ENCODE data around the gene CFAP126.
"Not testable (repeated sequence)": the region's sequence is repeated elsewhere in the genome, so short reads cannot be mapped to it uniquely, and the experiment has no call there.

Gene CFAP126, protein sequence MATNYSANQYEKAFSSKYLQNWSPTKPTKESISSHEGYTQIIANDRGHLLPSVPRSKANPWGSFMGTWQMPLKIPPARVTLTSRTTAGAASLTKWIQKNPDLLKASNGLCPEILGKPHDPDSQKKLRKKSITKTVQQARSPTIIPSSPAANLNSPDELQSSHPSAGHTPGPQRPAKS

DNA sequence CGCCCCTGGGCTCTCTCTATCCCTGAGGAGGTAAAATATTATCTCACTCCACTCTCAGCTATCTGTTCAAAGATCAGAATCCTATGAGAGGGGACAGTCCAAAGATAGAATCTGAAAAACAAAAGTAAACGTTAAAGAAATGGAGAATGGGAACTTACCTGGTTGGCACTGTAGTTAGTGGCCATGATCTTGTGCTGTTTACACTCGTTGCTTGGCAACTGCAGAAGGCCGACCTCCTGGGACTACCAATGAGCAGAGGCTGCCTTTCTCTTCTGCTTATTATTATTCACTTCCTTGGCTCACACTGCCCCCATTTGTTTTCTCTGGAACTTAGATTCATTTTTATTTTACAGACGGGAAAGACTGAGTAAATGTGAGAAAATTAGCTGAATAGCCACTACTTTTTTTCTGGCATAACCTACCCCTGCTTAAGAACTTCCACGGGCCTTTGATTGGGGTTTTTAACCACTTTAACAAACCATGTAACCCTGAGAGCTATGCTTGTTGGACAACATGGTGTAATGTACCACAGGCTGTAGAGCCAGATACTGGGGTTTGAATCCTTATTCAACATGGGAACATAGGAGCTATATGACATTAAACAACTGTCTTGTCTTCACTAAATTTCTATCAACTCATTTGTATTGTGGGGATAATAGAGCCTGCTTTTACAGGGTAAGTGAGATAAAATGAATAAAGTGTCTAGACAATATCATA is at the start of gene CFAP126:
Gene CFAP126 (minus strand): TSS at position 193 of the 717 bp plus-strand sequence. CDS start 8 bp downstream, at position 185.
- peak; percentile 76 for DNase-seq (ENCODE audit: low spot score)

DNA sequence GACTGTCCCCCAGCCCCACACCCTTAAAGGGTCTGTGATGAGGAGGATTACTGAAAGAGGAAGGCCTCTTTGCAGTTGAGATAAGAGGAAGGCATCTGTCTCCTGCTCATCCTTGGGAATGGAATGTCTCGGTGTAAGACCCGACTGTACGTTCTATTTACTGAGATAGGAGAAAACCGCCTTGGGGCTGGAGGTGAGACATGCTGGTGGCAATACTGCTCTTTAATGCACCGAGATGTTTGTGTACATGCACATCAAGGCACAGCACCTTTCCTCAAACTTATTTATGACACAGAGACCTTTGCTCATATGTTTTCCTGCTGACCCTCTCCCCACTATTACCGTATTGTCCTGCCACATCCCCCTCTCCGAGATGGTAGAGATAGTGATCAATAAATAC is 45.4 kb upstream of the CFAP126 start:
- DNase-seq (ENCODE audit: low spot score), result not testable (repeated sequence)

DNA sequence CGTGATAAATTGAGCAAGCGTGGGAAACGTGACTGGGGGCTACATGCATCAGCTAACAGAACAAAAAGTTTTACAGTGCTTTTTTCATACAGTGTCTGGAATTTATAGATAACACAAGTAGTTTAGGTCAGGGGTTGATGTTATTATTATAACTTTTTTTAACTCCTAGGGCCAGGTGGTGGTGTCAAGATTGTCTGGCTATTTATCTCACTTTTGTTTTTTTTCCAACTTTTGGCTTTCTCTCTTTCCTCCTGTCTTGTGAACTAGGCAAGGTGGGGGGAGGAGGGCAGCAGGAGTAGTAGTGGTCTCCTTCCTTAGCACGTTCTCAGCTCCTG is 42.9 kb upstream of the CFAP126 start:
- not testable (repeated sequence) for DNase-seq (ENCODE audit: low spot score)

DNA sequence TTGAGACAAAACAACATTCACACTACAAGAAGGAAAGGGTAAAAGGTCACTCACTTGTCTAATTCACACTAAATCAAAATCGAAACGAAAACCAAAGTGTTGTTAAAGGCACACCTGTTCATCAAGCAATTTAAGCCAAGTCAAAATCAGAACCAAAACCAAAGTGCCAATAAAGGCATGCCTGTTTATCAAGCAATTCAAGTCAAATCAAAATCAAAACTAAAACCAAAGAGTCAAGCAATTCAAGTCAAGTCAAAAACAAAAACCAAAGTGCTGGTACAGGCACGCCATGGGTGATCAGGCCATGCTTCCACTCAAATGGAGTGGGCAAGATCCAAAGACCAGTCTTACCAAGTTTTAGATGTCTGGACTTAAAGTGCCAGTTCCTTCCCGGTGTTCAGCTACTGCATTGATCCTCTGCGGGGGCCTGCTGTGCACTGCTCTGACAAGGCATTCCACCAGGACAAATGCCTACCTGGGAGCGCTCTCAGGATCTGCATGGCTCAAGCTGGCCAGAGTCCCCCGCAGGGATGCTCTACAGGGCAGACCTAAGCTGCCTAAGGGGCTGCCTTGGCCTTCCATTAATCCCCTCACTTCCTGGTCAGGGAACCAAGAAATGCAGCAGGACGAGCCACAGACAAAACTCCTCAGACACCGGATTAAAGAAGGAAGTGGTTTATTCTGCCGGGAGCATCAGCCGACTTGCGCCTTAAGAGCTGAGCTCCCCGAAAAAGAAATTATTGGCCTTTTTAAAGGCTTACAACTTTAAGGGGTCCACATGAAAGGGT is 42.4 kb upstream of the CFAP126 start:
- peak; percentile 42 for DNase-seq (ENCODE audit: low spot score)

DNA sequence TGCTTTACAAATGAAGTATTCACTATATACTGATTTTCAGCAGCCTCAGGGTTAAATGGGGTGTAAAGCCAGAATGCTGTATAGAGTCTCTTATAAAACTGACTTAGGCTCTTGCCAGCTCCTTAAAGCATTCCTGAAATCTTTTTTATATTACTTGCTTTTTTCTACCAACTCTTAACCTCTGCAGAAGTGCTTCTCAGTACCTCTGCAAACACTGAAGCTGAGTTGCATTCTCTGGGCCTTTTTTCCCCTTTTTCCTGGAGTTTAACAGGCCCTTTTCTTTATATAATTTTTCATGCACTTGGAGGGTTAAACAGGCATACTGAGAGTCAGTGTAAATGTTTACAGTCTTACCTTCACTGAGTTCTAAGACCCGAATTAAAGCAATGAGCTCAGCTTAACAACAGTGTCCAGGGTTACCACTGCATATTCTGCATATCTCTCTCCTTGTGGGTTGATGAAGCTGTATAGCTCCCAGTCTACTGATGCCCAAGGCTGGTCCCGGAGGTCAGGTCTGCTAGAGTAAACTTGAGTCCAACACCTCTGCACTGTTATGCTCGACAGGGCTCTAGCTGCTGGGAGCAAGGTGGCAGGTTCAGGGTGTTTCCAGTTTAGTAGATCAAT is 40.9 kb upstream of the CFAP126 start:
- DNase-seq (ENCODE audit: low spot score), result no peak

DNA sequence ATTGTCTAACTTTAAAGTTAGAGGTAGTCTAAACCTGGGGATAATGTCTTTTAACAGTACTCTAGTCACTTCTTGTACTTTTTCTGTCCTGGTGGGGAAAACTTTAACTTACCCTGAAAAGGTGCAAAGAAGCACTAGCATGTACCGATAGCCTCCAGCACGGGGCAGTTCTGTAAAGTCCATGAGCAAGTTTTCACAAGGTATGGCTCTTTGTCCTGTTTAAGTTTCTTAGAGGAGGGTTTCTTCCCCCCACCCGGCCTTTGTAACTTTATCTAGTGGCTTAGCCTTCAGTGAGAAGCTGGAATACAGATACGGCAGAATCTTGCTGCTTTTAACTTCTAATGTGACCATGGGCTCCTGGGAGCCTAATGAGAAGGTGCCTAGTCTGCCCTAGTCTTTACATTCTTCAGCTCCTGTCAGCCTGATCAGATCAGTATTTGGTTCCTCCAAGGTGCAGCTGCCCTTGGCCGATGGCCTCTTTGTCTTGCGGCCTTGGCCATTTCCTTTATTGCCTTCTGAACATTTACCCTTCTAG is 39.8 kb upstream of the CFAP126 start:
- no peak for DNase-seq (ENCODE audit: low spot score)

DNA sequence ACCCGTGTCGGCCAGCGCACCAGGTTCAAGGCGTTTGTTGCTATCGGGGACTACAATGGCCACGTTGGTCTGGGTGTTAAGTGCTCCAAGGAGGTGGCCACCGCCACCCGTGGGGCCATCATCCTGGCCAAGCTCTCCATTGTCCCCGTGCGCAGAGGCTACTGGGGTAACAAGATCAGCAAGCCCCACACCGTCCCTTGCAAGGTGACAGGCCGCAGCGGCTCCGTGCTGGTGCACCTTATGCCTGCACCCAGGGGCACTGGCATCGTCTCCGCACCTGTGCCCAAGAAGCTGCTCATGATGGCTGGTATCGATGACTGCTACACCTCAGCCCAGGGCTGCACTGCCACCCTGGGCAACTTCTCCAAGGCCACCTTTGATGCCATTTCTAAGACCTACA is 38.9 kb upstream of the CFAP126 start:
- DNase-seq (ENCODE audit: low spot score), result not testable (repeated sequence)

DNA sequence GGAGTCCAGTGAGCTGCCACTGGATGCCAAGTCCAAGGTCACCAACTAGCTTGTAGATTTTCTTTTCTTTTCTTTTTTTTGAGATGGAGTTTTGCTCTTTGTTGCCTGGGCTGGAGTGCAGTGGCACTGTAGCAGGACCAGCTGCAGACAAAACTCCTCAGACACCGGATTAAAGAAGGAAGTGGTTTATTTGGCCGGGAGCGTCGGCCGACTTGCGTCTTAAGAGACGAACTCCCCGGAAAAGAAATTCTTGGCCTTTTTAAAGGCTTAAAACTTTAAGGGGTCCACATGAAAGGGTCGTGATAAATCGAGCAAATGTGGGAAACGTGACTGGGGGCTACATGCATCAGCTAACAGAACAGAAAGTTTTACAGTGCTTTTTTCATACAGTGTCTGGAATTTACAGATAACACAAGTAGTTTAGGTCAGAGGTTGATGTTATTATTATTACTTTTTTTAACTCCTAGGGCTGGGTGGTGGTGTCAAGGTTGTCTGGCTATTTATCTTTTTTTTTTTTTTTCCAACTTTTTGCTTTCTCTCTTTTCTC is 36.4 kb upstream of the CFAP126 start:
- DNase-seq (ENCODE audit: low spot score), result no peak

DNA sequence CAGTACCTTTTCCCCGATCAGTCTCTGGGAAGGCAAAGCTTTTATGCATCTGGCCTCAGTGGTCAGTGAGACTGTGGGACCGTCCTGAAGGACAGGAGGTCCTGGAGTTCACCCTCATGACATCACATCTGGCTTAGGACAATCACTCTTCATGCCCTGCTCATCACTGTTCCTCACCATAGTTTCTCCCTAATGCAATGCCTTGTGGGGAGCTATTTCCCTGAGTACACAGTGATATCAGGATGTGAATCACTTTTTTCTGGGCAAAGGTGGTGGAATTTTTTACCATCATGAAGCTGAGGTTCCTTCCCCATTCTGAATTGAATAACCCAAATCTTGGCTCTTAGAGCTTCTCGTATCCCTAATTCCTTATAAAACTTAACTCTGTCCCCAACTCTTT is 34.8 kb upstream of the CFAP126 start:
- no peak for DNase-seq (ENCODE audit: low spot score)

DNA sequence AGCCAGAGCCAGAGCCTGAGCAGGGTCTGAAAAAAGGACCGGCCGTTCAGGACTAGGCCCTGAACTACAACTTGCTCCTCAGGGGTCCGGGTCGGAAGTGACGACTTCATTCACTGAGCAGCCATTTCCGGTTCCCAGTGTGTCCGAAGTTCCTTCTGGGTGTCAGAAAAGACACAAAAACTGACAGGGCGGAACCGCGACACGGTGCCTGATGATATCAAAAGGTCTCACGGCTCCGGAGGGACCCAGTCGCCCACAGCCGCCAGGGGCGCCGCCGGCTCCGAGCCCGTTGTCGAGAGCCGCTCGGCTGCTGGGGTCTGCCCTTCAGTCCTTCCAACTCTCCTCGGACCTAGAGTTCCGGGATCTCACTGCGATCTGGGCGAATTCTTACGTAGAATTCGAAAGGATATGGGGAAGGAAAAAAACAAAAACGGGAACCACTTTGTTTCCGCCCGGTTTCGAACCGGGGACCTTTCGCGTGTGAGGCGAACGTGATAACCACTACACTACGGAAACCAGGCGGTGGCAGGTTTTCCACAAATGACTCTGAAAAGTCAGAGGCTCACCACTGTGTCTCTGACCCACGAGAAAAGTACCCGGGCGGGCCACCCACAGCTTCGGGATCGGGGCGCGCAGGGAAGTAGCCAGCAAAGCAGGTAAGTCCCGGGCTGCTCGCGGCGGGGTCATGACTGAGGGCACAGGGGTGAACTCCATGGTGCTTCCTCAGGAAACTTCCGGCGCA is 31.8 kb upstream of the CFAP126 start:
- DNase-seq (ENCODE audit: low spot score), result peak; percentile 96

DNA sequence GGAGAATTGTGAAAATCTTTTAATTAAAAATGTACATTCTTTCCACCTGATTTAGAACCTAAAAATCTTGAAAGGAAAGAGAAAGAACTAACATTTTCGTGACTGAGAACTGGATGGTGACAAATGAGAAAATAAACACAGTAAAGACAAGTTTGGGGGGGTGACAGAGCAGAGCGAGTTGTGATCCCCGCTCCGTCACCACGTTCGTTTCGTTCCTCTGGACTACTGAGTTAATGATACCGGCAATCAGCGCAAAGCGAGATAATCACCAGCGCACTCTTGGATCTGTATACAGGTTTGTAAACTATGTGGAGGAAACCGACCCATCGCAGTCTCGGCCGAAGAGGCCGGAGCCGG is 31.2 kb upstream of the CFAP126 start:
- no peak for DNase-seq (ENCODE audit: low spot score)

DNA sequence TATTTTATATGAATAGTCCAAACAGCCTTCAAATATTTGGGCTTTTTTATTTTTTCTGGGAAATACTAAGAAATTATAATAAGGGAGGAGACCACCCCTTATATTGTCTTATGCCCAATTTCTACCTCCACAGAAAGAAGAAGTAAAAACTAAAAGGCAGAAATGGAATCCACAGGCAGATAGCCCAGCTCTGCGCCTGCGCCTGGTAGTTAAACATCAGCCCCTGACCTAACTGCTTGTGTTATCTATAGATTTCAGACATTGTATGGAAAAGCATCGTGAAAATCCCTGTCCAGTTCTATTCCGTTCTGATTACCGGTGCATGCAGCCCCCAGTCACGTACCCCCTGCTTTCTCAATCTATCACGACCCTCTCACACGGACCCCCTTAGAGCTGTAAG is 29.4 kb upstream of the CFAP126 start:
- not testable (repeated sequence) for DNase-seq (ENCODE audit: low spot score)

DNA sequence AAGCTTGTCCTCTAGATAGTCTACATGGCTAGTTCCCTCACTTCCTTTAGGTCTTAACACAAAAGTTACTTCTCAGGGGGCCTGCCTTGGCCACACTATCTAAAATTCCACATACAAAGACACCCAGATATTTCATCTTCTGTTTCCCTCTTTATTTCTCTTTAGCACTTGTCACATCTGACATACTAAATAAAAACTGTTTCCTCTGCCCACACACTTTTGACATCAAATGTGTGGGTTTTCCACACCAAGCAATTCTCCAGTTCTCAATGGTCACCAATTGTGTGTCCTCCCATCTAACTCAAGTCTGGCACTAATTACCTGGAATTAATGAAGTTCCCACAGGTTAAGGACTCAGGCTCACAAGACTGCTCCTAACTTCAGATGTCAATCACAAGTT is 25.5 kb upstream of the CFAP126 start:
- DNase-seq (ENCODE audit: low spot score), result no peak

DNA sequence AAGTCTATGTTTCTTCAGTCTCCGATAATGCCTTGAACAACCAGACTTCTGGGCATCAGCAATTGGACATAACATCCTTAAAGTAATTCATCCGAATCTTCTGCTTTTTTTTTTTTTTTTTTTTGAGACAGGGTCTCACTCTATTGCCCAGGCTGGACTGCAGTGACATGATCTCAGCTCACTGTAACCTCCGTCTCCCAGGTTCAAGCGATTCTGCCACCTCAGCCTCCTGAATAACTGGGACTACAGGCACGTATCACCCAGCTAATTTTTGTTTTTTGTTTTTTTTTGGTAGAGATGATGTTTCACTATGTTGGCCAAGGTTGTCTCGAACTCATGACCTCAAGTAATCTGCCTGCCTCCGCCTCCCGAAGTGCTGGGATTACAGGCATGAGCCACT is 23.9 kb upstream of the CFAP126 start:
- DNase-seq (ENCODE audit: low spot score), result no peak

DNA sequence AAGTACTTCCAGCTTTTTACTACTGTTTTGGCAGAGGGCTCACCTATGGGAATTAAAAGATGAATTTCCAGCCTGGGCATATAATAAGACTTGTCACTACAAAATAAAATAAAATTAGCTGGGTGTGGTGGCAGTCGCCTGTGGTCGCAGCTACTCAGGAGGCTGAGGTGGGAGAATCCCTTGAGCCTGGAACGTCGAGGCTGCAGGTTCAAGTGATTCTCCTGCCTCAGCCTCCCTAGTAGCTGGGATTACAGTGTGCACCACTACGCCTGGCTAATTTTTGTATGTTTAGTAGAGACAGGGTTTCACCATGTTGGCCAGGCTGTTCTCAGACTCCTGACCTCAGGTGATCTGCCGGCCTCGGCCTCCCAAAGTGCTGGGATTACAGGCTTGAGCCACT is 23.5 kb upstream of the CFAP126 start:
- not testable (repeated sequence) for DNase-seq (ENCODE audit: low spot score)

DNA sequence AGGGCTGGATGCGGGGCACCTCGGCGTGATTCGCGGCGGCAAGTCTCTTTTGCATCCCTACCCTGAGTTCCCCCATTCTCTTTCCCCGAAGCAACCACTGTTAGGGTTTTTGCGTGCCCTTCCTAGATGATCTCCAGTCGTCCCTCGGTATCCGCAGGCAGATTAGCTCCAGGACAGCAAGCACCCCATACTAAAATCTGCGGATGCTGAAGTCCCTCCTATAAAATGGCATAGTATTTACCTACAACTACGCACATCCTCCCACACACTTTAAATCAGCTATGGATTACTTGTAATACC is 22.8 kb upstream of the CFAP126 start:
- DNase-seq (ENCODE audit: low spot score), result no peak

DNA sequence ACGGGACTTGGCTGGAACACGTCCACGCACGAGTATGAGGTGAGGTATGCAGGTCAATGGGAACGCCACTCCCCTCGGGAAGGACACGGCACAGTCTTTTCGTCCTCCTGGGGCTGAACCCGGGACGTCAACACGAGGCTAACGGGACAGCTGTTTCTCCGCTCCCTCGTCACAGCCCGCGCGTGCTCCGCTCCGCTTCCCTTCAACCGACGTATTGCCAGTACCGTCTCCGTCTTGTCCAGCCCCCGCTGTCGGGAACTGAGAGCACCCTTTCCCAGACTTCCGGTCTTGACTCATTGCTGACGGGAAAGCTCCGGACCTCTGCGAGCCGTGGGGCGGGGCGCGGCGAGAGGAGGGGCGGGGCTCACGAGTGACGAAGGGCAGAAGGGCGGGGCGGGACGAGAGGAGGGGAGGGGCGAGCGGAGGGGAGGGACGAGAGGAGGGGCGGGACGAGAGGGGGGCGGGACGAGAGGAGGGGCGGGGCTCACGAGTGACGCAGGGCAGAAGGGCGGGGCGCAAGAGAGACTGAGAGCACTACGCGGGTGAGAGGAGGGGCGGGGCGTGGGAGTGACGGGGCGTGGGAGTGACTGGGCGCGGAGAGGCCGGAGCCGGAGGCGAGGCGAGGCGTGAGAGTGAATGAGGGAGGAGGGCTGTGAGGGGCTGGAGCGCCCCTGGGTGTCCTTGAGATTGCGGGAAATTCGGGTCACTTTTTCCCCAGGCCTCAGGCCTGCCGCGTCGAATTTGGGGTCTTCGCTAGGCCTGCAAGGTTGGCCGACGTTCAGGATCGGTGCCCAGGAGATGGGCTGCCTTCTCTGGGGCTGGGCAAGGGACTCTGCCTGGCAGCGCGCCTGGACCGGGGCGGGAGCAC is 22.2 kb upstream of the CFAP126 start:
- DNase-seq (ENCODE audit: low spot score), result peak; percentile 94

DNA sequence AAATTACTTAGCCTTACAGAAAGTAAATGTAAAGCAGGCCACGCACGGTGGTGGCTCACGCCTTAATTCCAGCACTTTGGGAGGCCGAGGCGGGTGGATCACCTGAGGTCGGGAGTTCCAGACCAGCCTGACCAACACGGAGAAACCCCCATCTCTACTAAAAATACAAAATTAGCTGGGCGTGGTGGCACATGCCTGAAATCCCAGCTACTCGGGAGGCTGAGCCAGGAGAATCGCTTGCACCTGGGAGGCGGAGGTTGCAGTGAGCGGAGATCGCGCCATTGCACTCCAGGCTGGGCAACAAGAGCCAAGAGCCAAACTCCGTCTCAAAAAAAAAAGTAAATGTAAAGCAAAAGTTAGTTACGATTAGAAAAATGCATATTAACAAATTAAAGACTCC is 21.5 kb upstream of the CFAP126 start:
- DNase-seq (ENCODE audit: low spot score), result not testable (repeated sequence)

DNA sequence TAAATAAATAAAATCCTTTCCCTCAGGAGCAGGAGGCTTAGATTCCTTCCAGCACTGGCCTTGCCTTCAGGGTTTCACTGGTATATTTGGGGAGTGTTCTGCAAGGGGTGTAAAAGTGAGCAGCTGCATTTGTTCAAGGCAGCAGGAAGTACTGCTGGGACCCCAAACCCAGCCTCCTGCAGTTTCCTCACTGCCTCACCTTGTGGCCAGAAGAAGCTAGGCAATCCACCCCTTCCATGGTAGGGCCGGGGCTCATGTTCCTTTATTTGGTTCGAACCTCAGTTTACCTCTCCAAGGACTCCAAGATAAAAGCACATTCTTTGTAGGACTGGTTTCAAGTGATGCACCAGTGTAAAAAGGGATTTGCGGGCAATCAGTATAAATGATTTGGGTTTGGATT is 21.0 kb upstream of the CFAP126 start:
- no peak for DNase-seq (ENCODE audit: low spot score)

DNA sequence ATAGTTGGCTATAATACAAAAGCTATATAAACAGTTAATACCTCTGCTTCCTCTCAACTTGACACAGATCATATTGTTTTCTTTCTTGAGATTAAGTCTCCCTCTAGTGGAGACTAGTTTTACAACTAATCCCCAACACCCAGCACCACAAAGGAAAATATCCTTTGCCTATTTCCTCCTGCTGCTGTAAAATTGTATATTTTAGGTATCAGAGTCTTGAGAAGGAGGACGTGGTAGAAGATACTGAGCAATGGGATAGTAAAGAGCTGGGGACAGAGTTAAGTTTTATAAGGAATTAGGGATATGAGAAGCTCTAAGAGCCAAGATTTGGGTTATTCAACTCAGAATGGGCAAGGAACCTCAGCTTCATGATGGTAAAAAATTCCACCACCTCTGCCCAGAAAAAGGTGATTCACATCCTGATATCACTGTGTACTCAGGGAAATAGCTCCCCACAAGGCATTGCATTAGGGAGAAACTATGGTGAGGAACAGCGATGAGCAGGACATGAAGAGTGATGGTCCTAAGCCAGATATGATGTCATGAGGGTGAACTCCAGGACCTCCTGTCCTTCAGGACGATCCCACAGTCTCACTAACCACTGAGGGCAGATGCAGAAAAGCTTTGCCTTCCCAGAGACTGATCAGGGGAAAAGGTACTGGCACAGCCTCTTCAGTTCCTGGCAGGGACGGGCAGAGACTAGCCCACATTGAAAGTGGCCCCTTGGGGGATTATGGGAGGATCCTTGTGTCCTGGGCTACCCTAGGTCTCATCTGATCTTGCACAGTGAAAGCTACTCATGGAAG is 14.7 kb upstream of the CFAP126 start:
- peak; percentile 61 for DNase-seq (ENCODE audit: low spot score)
